ENCODE data around the gene PRND. TPM values are rescaled to one million over a fixed set of nuclear protein-coding genes. Genes with fewer than 3 reads are reported as not detected.

PRND gene
- total and polyA plus RNA-seq, 2 of the 8 experiments (the other 6 are each of a cell fraction or from before 2014, with no cell fraction given) = 0.09 to 0.11 TPM

- no peak for TF ChIP-seq ATF3 (IDR thresholded peaks at IDR 0.05; ENCODE audit: insufficient read depth, low read depth, low read length)
- no peak for TF ChIP-seq CEBPB (IDR thresholded peaks at IDR 0.05; ENCODE audit: low read depth, low read length)
Observed at GRCh38 chr20:4697831-4698221, 23.9 kb upstream of the PRND start (continued).
